ENCODE data around the gene PCLO.
"Not testable (repeated sequence)": the region's sequence is repeated elsewhere in the genome, so short reads cannot be mapped to it uniquely, and the experiment has no call there.

Gene PCLO

DNA sequence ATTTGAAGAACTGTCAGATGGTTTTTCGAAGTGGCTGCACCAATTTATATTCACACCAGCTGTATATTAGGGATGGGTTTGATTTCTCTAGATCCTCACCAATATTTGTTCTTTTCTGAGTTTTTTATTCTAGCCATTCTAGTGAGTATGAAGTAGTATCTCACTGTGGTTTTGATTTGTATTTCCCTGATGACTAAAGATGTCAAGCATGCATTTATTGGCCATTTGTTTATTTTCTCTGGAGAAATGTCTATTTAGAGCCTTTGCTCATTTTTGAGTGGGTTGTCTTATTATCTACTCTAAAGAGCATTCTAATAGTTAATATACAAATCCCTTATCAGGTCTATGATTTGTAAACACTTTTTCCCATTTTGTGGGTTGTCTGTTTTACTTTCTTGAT is 123.9 kb downstream of the PCLO start:
- TF ChIP-seq, protein P1, sequence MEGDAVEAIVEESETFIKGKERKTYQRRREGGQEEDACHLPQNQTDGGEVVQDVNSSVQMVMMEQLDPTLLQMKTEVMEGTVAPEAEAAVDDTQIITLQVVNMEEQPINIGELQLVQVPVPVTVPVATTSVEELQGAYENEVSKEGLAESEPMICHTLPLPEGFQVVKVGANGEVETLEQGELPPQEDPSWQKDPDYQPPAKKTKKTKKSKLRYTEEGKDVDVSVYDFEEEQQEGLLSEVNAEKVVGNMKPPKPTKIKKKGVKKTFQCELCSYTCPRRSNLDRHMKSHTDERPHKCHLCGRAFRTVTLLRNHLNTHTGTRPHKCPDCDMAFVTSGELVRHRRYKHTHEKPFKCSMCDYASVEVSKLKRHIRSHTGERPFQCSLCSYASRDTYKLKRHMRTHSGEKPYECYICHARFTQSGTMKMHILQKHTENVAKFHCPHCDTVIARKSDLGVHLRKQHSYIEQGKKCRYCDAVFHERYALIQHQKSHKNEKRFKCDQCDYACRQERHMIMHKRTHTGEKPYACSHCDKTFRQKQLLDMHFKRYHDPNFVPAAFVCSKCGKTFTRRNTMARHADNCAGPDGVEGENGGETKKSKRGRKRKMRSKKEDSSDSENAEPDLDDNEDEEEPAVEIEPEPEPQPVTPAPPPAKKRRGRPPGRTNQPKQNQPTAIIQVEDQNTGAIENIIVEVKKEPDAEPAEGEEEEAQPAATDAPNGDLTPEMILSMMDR (IDR thresholded peaks at IDR 0.05; ENCODE audit: control insufficient read depth, insufficient read depth, low read depth, low read length, missing control alignments), result no peak
- H3K4me3 ChIP-seq (ENCODE audit: control insufficient read depth, low read depth, low read length), result no peak overlapping the region
- DNase-seq (ENCODE audit: low read depth), result no peak

DNA sequence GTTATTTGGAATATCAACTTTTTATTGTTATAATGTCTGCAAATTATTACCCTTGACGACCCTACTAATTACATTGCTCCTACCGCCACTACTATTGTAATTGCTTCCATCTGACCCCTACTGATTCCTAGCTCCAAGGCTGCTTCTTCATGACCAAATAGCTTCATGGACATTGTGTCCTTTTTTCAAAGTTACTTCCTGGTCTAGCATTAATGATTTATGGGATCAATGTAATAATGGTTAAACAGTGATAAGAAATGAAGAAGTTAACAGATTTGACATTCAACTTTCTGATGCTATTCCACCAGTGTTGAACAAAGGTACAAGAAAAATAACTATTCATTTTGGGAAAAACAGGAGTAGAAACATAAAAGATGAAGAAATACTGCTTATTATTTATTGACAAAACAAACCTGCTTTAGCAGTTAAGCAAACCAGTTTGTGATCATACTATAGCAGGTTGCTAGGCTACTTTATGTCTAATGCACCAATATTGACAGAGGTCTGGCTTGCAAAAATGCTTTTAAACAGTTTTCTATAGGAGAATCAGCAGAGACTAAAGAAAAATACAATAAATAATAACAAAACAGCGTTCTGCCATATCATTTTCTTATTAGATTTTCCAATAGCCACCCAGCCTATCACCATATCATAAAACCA is 125.8 kb downstream of the PCLO start:
- no peak overlapping the region for H3K4me3 ChIP-seq (ENCODE audit: control insufficient read depth, low read depth, low read length)
- no peak for DNase-seq (ENCODE audit: low read depth)
- TF ChIP-seq, protein P1 (IDR thresholded peaks at IDR 0.05; ENCODE audit: control insufficient read depth, insufficient read depth, low read depth, low read length, missing control alignments), result no peak

DNA sequence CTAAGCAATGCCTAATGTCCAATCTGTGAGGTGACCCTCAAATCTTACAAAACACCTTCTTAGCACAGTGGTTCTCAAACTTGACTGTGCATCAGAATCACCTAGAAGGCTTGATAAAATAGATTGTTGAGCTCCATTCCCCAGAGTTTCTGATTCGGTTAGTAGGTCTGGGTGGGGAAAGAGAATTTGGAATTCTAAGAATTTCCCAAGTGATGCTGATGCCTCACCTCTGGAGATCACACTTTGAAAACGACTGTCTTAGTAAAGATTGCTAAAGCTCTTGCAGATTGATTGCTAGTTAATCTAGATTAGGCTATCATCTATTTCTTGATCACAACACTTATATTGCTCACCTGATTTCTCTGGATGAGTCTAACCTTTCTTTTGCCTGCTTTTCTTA is 126.6 kb downstream of the PCLO start:
- H3K4me3 ChIP-seq (ENCODE audit: control insufficient read depth, low read depth, low read length), result no peak overlapping the region
- TF ChIP-seq, protein P1 (IDR thresholded peaks at IDR 0.05; ENCODE audit: control insufficient read depth, insufficient read depth, low read depth, low read length, missing control alignments), result no peak
- DNase-seq (ENCODE audit: low read depth), result no peak

DNA sequence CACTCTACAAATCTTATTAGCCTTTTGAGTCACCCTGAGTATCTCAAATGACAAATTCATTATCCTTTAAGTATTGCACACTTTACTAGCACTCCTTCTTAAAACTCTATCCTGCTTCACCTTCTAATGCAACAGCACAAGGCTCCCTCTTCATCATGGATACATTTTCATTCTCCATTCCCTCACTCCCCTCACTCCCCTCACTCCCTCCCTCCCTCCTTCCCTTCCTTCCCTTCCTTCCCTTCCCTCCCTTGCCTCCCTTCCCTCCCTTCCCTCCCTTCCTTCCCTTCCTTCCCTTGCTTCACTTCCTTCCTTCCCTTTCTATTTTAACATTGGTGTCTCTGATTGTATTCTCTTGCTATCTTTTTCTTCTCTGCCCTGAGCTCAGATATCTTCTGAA is 130.5 kb downstream of the PCLO start:
- DNase-seq (ENCODE audit: low read depth), result no peak
- TF ChIP-seq, protein P1 (IDR thresholded peaks at IDR 0.05; ENCODE audit: control insufficient read depth, insufficient read depth, low read depth, low read length, missing control alignments), result no peak
- H3K4me3 ChIP-seq (ENCODE audit: control insufficient read depth, low read depth, low read length), result no peak overlapping the region

DNA sequence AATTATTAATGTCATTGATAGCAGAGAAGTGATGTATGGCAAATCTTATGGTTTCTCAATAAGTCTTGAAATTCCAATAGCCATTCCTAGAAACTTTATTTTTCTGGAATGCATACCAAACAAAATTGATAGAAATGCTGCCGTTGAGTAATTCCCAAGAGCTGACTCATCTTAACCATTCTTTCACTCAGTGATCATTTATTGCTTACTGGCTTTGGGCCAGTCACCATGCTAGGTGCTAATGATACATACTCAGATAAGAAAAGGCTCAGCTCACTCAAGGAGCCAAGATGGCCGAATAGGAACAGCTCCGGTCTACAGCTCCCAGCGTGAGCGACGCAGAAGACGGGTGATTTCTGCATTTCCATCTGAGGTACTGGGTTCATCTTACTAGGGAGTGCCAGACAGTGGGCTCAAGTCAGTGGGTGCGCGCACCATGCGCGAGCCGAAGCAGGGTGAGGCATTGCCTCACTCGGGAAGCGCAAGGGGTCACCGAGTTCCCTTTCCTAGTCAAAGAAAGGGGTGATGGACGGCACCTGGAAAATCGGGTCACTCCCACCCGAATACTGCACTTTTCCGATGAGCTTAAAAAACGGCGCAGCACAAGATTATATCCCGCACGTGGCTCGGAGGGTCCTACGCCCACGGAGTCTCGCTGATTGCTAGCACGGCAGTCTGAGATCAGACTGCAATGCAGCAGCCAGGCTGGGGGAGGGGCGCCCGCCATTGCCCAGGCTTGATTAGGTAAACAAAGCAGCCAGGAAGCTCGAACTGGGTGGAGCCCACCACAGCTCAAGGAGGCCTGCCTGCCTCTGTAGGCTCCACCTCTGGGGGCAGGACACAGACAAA is 138.6 kb downstream of the PCLO start:
- not testable (repeated sequence) for DNase-seq (ENCODE audit: low read depth); H3K4me3 ChIP-seq (ENCODE audit: control insufficient read depth, low read depth, low read length)

DNA sequence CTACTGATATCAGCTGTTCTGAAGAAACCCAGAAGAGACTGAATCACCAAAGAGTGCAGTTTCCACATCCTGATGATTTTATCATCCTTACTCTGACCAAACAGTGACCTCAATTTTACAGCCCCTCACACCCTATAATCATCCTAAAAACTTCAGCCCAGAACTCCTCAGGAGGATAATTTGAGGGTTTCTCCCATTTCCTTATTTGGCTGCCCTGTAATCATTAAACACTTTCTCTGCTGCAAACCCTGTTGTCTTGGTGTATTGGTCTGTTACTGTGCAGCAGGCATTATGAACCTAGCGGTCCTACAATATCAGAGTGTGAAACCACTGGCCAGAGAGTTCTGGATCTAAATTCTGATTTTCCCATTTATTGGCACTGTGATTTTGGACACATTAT is 141.7 kb downstream of the PCLO start:
- H3K4me3 ChIP-seq (ENCODE audit: control insufficient read depth, low read depth, low read length), result no peak overlapping the region
- no peak for DNase-seq (ENCODE audit: low read depth)
- TF ChIP-seq, protein P1 (IDR thresholded peaks at IDR 0.05; ENCODE audit: control insufficient read depth, insufficient read depth, low read depth, low read length, missing control alignments), result no peak

DNA sequence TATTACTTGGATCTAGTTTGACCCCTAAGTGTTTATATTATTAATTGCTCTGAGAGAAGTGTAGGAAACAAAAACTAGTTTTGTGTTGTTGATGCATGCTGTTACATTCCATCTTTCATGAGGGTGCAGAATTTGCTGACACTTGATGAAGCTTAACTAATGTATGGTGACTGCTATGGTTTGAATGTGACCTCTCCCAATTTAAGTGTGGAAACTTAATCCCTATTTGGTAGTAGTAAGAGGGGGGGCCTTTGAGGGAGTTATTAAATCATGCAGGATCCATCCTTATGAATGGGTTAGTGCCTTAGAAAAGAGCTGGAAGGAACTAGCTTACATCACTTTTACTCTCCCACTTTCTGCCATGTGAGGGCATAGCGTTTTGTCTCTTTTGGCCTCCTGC is 142.5 kb downstream of the PCLO start:
- H3K4me3 ChIP-seq (ENCODE audit: control insufficient read depth, low read depth, low read length), result no peak overlapping the region
- TF ChIP-seq, protein P1 (IDR thresholded peaks at IDR 0.05; ENCODE audit: control insufficient read depth, insufficient read depth, low read depth, low read length, missing control alignments), result no peak
- DNase-seq (ENCODE audit: low read depth), result no peak

All from AG09309 (cell line).